SW480 (cell line): ENCODE results near the gene SAMD9.
"Not testable (repeated sequence)": the region's sequence is repeated elsewhere in the genome, so short reads cannot be mapped to it uniquely, and the experiment has no call there.

Experiments
- DNase-seq: peaks from one replicate; pipeline ENCODE4 v3.0.0-alpha.2; 2016; ENCODE audit warnings: low spot score

Gene SAMD9

GRCh38 chr7:93117852-93118530 is at the start of gene SAMD9:
SAMD9 (minus strand) TSS chr7:93117979; CDS start chr7:93106097, 11,882 bp downstream.
- peak; percentile 91 for DNase-seq

GRCh38 chr7:93165447-93165846 is 47.7 kb upstream of the SAMD9 start:
- no peak for DNase-seq

GRCh38 chr7:93164766-93165165 is 47.0 kb upstream of the SAMD9 start:
- DNase-seq: no peak

GRCh38 chr7:93161181-93161762 is 43.5 kb upstream of the SAMD9 start:
- DNase-seq: no peak

- DNase-seq: no peak
Observed at GRCh38 chr7:93160410-93160809, 42.6 kb upstream of the SAMD9 start.

DNA sequence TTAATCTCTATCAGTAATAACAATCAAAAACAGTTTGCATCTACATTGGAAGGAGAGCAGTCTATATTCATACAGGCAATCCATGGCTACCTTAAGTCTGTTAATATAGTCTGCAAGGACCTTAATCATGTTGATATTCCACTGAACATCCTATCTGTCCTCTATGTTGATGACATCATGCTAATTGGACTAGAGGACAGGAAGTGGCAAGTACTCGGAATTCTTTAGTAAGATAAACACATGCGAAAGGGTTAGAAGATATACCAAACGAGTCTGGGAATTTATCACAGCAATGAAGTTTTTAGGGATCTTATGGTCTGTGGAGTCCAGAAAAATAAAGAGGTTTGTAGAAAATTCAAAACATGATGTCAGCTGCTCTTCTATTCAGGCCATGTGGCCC is 41.7 kb upstream of the SAMD9 start:
- DNase-seq: no peak

- no peak for DNase-seq
Observed at GRCh38 chr7:93156884-93157283, 39.1 kb upstream of the SAMD9 start.

DNA sequence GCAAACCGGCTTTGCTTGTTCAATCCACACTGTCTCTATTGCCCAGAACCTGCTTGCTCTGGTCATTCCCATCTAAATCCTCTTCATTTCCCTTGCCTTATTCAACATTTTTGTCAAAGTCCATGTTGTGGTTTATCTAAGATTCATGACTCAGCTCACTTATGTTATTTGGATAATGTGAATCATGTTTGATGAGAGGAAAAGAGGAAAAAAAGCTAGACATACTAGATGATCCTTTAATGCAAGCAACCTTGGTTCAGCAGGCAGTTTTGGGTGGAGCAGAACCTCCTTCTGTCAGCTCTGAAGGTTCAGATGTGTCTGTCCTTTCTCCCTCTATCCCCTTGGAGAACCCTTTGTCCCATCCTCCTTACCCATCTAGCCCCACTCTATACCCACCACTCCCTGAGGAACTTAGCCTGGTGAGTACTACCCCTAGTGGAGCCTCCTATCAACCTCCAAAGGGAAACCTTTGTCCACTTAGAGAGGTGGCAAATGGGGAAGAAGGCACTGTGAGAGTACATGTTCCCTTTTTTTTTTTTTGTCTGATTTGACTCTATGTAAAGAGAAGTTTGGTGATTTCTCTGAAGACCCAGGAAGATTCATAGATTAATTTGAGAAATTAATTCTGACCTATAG is 32.5 kb upstream of the SAMD9 start:
- DNase-seq: no peak

- DNase-seq: no peak
Observed at GRCh38 chr7:93148727-93149126, 30.9 kb upstream of the SAMD9 start.

GRCh38 chr7:93148144-93148543 is 30.4 kb upstream of the SAMD9 start, which contains the start of gene SAMD9L:
SAMD9L (minus strand) TSS chr7:93148385; CDS start chr7:93135971, 12,414 bp downstream.
- DNase-seq: no peak

GRCh38 chr7:93147363-93147762 is 29.6 kb upstream of the SAMD9 start:
- DNase-seq: peak; percentile 33

DNA sequence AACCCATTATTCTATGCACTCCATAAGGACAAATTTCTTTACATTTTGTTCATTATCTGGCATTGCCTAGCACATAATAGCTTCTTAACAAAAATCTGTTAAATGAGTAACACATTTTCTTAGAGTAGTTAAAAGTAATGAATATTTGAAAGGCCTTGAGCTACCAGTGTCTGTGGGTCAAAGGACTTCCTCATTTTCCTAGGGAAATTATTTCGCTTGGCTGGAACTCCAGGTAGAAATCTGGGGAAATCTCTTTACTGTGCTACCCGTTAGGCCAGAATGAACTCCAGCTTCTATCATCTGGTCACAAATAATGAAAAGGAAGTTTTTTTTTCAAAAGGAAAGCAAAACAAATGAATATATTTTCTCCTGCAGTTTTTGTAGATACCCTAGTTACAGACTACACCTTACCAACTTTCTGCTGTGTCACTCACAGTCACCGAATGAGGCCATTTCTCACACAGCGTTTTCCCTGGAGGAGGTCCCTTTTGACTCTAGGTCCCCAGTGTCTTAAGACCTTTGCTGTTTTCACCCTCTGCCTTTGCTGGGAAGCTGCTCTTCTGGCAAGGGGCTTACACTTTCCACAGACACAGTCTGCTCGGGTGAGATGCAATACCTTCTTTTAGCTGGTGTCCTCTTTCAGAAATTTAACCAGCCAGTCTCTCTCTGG is 28.8 kb upstream of the SAMD9 start:
- DNase-seq: no peak

- DNase-seq: no peak
Observed at GRCh38 chr7:93146036-93146435, 28.3 kb upstream of the SAMD9 start.

DNA sequence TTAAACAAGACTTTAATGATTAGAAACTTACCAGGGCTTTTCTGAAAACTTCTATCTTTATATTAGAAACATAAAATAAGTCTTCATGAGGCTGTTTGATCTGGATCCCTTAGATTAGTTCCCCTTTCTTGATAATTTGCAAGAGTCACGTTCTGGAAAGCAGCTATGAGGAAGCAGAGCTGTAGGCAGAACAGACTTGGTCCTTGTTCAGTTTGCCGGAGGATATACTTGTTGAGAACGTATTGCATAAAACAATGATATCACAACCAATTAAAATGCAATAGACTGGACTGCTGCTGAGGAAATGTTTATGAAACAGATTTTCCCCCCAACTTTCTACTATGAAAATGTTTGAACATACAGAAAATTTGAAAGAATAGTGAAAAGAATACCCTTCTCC is 27.6 kb upstream of the SAMD9 start:
- no peak for DNase-seq

- no peak for DNase-seq
Observed at GRCh38 chr7:93142127-93142526, 24.3 kb upstream of the SAMD9 start.

DNA sequence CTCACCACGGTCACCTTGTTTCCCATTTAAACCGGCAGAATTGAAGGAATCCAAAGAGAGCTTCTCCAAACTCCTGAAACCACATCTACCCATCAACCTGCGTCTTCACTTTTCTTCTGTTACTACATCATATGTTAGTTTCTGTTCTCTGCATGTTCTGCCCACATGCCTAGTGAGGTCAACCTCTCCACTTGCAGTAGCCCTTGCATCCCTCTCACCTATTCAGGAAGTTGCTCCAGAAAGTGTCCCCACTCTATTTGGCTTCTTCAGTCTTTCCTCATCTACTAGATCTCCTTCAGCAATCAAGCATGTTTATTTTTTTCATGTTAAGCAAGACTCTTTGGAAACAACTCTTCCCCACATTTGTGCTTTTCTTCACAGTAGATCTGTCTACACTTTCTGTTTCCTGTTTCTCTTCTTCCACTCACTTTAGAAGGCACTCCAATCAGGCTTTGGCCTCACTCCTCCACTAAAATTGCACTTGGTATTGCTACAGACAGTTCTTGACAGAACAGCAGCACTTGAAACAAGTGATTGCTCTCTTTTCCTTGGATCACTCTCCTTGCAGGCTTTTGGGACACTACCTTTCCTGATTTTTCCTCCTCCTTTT is 22.9 kb upstream of the SAMD9 start:
- DNase-seq: no peak

DNA sequence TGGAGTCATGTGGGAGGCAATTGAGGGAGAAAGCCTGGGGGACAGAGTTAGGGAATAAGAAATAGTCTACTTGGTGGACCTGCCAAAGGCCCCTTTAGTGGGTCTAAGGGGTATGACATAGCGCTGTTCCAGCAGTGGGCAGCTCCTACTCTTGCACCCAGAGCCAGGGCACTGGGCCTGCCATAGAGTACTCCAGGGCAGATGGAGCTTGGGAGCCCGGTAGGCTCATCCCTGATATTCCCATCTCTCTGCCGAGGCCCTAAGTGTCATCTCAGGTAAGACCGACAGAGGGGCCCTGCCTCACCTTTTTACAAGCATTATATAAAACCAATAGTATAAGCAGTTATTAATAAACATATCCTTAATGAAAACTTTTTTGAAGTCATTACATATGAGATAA is 20.8 kb upstream of the SAMD9 start:
- DNase-seq: no peak

- DNase-seq: no peak
Observed at GRCh38 chr7:93133005-93133404, 15.2 kb upstream of the SAMD9 start.

DNA sequence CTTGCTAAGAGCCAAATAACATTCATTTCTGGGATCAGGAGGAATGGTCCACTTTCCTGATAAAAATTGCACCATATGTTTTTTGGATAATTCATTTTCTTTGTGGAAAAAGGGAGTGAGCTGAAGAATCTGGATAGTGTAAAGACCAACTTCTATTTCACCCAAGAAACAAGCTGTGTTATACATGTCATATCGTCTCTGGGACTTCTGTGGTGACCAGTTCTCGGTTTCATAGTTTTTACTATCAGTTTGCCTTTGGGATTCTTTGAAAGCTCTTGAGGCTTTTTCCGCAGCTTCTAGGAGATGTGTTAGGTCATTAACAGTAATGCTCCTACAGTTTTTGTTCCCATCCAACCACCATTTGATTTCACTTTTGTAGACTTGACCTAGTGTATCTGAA is 14.4 kb upstream of the SAMD9 start:
- no peak for DNase-seq

GRCh38 chr7:93126954-93127353 is 9.2 kb upstream of the SAMD9 start:
- not testable (repeated sequence) for DNase-seq

GRCh38 chr7:93123532-93123931 is 5.8 kb upstream of the SAMD9 start:
- not testable (repeated sequence) for DNase-seq
